GM12878 (cell line): ENCODE data around the gene RXRG. TPM values are rescaled to one million over a fixed set of nuclear protein-coding genes. Genes with fewer than 3 reads are reported as not detected.

Source experiments
- ATAC-seq: fragments of 200-7000 bp; cut with Tn5 transposase; 3 replicates; pipeline ENCODE4 v1.9.1; 2020; ENCODE audit warnings: mild to moderate bottlenecking, moderate library complexity
- BruUV-seq: library from RNA; stranded (reverse); fragments of 400-500 nt; replicated peaks from 2 replicates; lab custom pipeline; 2021; lab: Mats Ljungman, UMichigan
- CTCF ChIA-PET: fragments of 300-600 bp; sonication (Branson Sonifier 250); formaldehyde crosslinking; extraction: SDS; loops from one replicate; lab custom pipeline; 2021; ENCODE audit warnings: inconsistent platforms; lab: Yijun Ruan, JAX
- POLR2A ChIA-PET: fragments of 350-600 bp; formaldehyde crosslinking; extraction: SDS; loops from one replicate; lab custom pipeline; 2021; ENCODE audit warnings: inconsistent platforms; lab: Charles Lee
- RAD21 ChIA-PET: fragments of 300-600 bp; sonication (Branson Sonifier 250); formaldehyde crosslinking; loops from one replicate; lab custom pipeline; 2023; ENCODE audit warnings: antibody characterized with exemption; ENCODE audit not compliant: unreplicated experiment; lab: Charles Lee
- SMC1A ChIA-PET: fragments of 300-600 bp; sonication (Branson Sonifier 250); formaldehyde crosslinking; loops from one replicate; lab custom pipeline; 2023; ENCODE audit not compliant: unreplicated experiment, uncharacterized antibody; lab: Charles Lee
- DNase-seq: peaks from one replicate; pipeline ENCODE4 v3.0.0-alpha.2; 2011; ENCODE audit warnings: low read depth, low spot score
- FAIRE-seq: peaks from 3 replicates; lab custom pipeline; 2011; peaks lifted over from hg19 to GRCh38; lab: Jason Lieb, UNC
- H2AFZ ChIP-seq: 2 replicates; pipeline ENCODE4 v1.6.0; 2011; ENCODE audit warnings: low read depth, low read length, control low read depth; ENCODE audit not compliant: control insufficient read depth
- H3K27ac ChIP-seq: 2 replicates; pipeline ENCODE4 v1.5.1; 2011; ENCODE audit warnings: control low read depth; ENCODE audit not compliant: control insufficient read depth, insufficient read depth
- H3K27me3 ChIP-seq, 2 experiments: replicated peaks in 1 of 2; 2 replicates each; pipeline versions ENCODE4 v1.6.0 to v1.6.1; 2011; ENCODE audit warnings: low read length in 1 of 2; ENCODE audit not compliant: control insufficient read depth in 2 of 2, insufficient read depth in 2 of 2
- H3K36me3 ChIP-seq, 2 experiments: 2 replicates each; pipeline ENCODE4 v1.5.1; 2011; ENCODE audit warnings: low read length in 1 of 2; ENCODE audit not compliant: control insufficient read depth in 2 of 2, insufficient read depth in 2 of 2
- H3K4me1 ChIP-seq: 2 replicates; pipeline ENCODE4 v1.6.1; 2011; ENCODE audit warnings: mild to moderate bottlenecking, low read length, moderate library complexity, mixed read lengths; ENCODE audit not compliant: control insufficient read depth, insufficient read depth
- H3K4me2 ChIP-seq: 2 replicates; pipeline ENCODE4 v1.6.0; 2011; ENCODE audit warnings: control low read depth; ENCODE audit not compliant: control insufficient read depth, insufficient read depth
- H3K4me3 ChIP-seq: fragments of 200-600 bp; sonication (generic); 2 replicates; pipeline ENCODE4 v1.5.1; 2016
- H3K79me2 ChIP-seq: 2 replicates; pipeline ENCODE4 v1.6.0; 2011; ENCODE audit warnings: low read length; ENCODE audit not compliant: control insufficient read depth, insufficient read depth
- H3K9ac ChIP-seq: 2 replicates; pipeline ENCODE4 v1.8.0; 2011; ENCODE audit warnings: low read length, control low read depth, mixed read lengths; ENCODE audit not compliant: control insufficient read depth, insufficient read depth
- H3K9me3 ChIP-seq: replicated peaks from 3 replicates; pipeline ENCODE4 v1.5.1; 2011; ENCODE audit warnings: mild to moderate bottlenecking, low read length; ENCODE audit not compliant: control insufficient read depth, insufficient read depth
- H4K20me1 ChIP-seq: 2 replicates; pipeline ENCODE4 v1.6.0; 2011; ENCODE audit not compliant: control insufficient read depth, insufficient read depth
- BACH1 ChIP-seq: fragments of 450-650 bp; IDR thresholded peaks from 2 replicates; pipeline ENCODE4 v1.6.1; 2017; ENCODE audit warnings: mild to moderate bottlenecking, borderline replicate concordance
- BHLHE40 ChIP-seq, 2 experiments: fragments of 450-650 bp in 1 of 2; IDR thresholded peaks; 2 replicates each; pipeline ENCODE4 v1.6.1; 2011 to 2017; ENCODE audit warnings: low read depth in 2 of 2, borderline replicate concordance in 1 of 2, improper control_type of control experiment in 1 of 2, low read length in 1 of 2, mild to moderate bottlenecking in 1 of 2
- MTA2 ChIP-seq: fragments of 450-650 bp; IDR thresholded peaks from 2 replicates; pipeline ENCODE4 v1.6.1; 2016; ENCODE audit warnings: low read depth, mild to moderate bottlenecking, moderate library complexity
- RAD21 ChIP-seq: IDR thresholded peaks from 2 replicates; pipeline ENCODE4 v1.6.1; 2011; ENCODE audit warnings: mild to moderate bottlenecking, low read depth, low read length, moderate library complexity; ENCODE audit not compliant: insufficient read depth
- ZBED1 ChIP-seq: IDR thresholded peaks from 2 replicates; pipeline ENCODE4 v1.6.1; 2016; ENCODE audit warnings: borderline replicate concordance
- WGBS: methylation state at CpG from one replicate; pipeline ENCODE4 v1.1.6; 2016; ENCODE audit warnings: low lambda C conversion rate; ENCODE audit not compliant: insufficient replicate concordance, insufficient coverage; ENCODE audit errors: missing lambda C conversion rate; 5-methylcytosine and 5-hydroxymethylcytosine counted together
- in situ Hi-C: fragments of 300-500 bp; cut with MboI; formaldehyde crosslinking; loops from 9 replicates; pipeline ENCODE4 v1.14.3; 2018; ENCODE audit warnings: mixed read lengths
- intact Hi-C: fragments of 100-400 bp; cut with micrococcal nuclease; formaldehyde crosslinking; loops from one replicate; pipeline ENCODE4 v1.14.2; 2022; ENCODE audit not compliant: unreplicated experiment
- polyA plus RNA-seq, 11 experiments: library from polyadenylated mRNA; depleted of rRNA in 4 of 11; unstranded in 6 of 11; stranded (reverse) in 5 of 11; fragments of >200 nt; fragmentation: Nextera tagmentation in 4 of 11; fragmentation: Illumina TruSeq in 1 of 11; extraction: Ambion mirVana in 4 of 11; extraction: Trizol in 1 of 11; gene quantifications; 1 replicate in 1 of 11; 2 replicates in 10 of 11; pipeline versions ENCODE4 v1.2.1 to v1.2.3, GENCODE V29; 2011 to 2016; ENCODE audit warnings: inconsistent platforms in 2 of 11, missing spikeins in 2 of 11, low read depth in 1 of 11
- total RNA-seq, 4 experiments: library from RNA; depleted of rRNA in 3 of 4; stranded (reverse); fragments of >200 nt in 3 of 4; fragmentation: Illumina TruSeq in 1 of 4; extraction: Trizol in 1 of 4; gene quantifications; 2 replicates each; pipeline versions ENCODE4 v1.2.1 to v1.2.3, GENCODE V29; 2013 to 2021
- TF ChIP-seq, protein P1 (sequence below): fragments of 450-650 bp; IDR thresholded peaks from 2 replicates; pipeline ENCODE4 v1.6.1; 2017; ENCODE audit warnings: mild to moderate bottlenecking, moderate library complexity
- TF ChIP-seq, protein P2 (sequence below): fragments of 450-650 bp; formaldehyde crosslinking; IDR thresholded peaks from 2 replicates; pipeline ENCODE4 v1.4.0; 2022; ENCODE audit warnings: mild to moderate bottlenecking, moderate library complexity
- TF ChIP-seq, protein P3 (sequence below): fragments of 450-650 bp; IDR thresholded peaks from 2 replicates; pipeline ENCODE4 v1.6.1; 2017; ENCODE audit warnings: mild to moderate bottlenecking, low read depth, inconsistent platforms; ENCODE audit not compliant: poor library complexity, severe bottlenecking
- TF ChIP-seq, protein P4 (sequence below): IDR thresholded peaks from 2 replicates; pipeline ENCODE4 v1.6.1; 2011; ENCODE audit warnings: borderline replicate concordance, low read depth, mild to moderate bottlenecking, moderate library complexity, mixed read lengths, low read length; ENCODE audit not compliant: insufficient read depth; ENCODE audit errors: extremely low read length
- TF ChIP-seq, protein P5 (sequence below): fragments of 450-650 bp; IDR thresholded peaks from 2 replicates; pipeline ENCODE4 v1.6.1; 2017; ENCODE audit warnings: borderline replicate concordance

Gene RXRG
- total and polyA plus RNA-seq, 10 of the 15 experiments (the other 5 are each of a cell fraction or from before 2014, with no cell fraction given) = 0.10 TPM; not detected in 9

DNA sequence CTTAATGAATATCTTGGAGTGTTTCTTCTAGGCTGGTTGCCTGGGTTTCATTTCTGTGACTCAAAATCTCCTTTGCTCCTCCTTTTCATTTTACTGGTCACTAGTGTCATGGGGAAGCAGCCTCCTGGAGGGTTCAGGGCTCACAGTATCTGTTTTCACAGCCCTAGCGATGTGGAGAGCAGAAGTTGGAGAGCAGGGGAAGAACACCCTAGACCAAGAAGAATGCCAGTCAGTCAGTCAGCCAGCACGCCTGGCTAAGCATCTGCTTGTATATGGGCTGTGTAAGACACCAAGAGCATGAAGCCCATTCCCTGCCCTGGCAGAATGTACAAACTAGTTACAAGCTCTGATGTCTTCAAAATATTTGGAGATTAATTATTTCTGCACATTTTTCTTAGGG lies 7.9 kb downstream of the RXRG start (continued):
- TF ChIP-seq, protein P1, sequence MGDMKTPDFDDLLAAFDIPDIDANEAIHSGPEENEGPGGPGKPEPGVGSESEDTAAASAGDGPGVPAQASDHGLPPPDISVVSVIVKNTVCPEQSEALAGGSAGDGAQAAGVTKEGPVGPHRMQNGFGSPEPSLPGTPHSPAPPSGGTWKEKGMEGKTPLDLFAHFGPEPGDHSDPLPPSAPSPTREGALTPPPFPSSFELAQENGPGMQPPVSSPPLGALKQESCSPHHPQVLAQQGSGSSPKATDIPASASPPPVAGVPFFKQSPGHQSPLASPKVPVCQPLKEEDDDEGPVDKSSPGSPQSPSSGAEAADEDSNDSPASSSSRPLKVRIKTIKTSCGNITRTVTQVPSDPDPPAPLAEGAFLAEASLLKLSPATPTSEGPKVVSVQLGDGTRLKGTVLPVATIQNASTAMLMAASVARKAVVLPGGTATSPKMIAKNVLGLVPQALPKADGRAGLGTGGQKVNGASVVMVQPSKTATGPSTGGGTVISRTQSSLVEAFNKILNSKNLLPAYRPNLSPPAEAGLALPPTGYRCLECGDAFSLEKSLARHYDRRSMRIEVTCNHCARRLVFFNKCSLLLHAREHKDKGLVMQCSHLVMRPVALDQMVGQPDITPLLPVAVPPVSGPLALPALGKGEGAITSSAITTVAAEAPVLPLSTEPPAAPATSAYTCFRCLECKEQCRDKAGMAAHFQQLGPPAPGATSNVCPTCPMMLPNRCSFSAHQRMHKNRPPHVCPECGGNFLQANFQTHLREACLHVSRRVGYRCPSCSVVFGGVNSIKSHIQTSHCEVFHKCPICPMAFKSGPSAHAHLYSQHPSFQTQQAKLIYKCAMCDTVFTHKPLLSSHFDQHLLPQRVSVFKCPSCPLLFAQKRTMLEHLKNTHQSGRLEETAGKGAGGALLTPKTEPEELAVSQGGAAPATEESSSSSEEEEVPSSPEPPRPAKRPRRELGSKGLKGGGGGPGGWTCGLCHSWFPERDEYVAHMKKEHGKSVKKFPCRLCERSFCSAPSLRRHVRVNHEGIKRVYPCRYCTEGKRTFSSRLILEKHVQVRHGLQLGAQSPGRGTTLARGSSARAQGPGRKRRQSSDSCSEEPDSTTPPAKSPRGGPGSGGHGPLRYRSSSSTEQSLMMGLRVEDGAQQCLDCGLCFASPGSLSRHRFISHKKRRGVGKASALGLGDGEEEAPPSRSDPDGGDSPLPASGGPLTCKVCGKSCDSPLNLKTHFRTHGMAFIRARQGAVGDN = no peak
- no peak for TF ChIP-seq BHLHE40 (IDR thresholded peaks at IDR 0.05; ENCODE audit: borderline replicate concordance in 1 of 2, low read depth in 2 of 2, low read length in 1 of 2)

DNA sequence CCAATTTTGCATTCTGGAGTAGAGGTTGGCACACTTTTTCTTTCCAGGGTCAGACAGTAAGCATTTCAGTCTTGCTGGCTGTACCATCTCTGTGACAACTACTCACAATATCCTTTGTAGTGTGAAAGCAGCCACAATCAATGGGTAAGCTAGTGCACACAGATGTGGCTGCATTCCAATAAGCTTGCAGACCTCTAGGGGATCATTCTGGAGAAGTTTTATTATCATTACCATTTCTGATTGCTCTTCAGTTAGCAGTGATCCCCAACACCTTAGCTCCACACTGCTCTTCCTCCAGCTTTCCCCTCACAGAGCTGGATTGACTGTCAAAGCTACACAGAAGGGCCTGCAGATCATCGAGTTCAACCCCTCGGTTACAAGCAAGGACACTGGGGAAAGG lies 9.1 kb downstream of the RXRG start:
- Histone ChIP-seq H3K9me3 (no peaks in the 10 kb centered on the region), H3K4me3 (no peak overlapping the region), H3K4me2 (no peak overlapping the region), H3K4me1 (no peaks in the 10 kb centered on the region; the same call in 1 of the 2 replicates), H3K27me3 (no peaks in the 10 kb centered on the region; a peak in 2 of 4 replicates), H2AFZ (no peak overlapping the region), H3K36me3 (no peaks in the 10 kb centered on the region), H3K9ac (no peak overlapping the region), H3K79me2 (no peaks in the 10 kb centered on the region), H3K27ac (no peak overlapping the region), H4K20me1 (no peaks in the 10 kb centered on the region)
- 25% methylated on average over 2 of the region's 2 CpGs for WGBS
- in situ Hi-C loops = no loop called here
- ChIA-PET RAD21 (no interaction called here), CTCF (no interaction called here), POLR2A (no interaction called here), SMC1A (no interaction called here)
- no TSS peak for BruUV-seq
- intact Hi-C loops = no loop called here
- DNase-seq (no peak), ATAC-seq (no peak), FAIRE-seq (no peak)
- TF ChIP-seq BACH1 (no peak), MTA2 (no peak), RAD21 (no peak), ZBED1 (no peak)
- TF ChIP-seq, protein P2, sequence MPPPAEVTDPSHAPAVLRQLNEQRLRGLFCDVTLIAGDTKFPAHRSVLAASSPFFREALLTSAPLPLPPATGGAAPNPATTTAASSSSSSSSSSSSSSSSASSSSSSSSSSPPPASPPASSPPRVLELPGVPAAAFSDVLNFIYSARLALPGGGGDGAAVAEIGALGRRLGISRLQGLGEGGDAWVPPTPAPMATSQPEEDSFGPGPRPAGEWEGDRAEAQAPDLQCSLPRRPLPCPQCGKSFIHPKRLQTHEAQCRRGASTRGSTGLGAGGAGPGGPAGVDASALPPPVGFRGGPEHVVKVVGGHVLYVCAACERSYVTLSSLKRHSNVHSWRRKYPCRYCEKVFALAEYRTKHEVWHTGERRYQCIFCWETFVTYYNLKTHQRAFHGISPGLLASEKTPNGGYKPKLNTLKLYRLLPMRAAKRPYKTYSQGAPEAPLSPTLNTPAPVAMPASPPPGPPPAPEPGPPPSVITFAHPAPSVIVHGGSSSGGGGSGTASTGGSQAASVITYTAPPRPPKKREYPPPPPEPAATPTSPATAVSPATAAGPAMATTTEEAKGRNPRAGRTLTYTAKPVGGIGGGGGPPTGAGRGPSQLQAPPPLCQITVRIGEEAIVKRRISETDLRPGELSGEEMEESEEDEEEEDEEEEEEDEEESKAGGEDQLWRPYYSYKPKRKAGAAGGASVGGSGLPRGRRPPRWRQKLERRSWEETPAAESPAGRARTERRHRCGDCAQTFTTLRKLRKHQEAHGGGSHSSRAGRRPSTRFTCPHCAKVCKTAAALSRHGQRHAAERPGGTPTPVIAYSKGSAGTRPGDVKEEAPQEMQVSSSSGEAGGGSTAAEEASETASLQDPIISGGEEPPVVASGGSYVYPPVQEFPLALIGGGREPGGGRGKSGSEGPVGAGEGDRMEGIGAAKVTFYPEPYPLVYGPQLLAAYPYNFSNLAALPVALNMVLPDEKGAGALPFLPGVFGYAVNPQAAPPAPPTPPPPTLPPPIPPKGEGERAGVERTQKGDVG = no peak
- TF ChIP-seq, protein P3, sequence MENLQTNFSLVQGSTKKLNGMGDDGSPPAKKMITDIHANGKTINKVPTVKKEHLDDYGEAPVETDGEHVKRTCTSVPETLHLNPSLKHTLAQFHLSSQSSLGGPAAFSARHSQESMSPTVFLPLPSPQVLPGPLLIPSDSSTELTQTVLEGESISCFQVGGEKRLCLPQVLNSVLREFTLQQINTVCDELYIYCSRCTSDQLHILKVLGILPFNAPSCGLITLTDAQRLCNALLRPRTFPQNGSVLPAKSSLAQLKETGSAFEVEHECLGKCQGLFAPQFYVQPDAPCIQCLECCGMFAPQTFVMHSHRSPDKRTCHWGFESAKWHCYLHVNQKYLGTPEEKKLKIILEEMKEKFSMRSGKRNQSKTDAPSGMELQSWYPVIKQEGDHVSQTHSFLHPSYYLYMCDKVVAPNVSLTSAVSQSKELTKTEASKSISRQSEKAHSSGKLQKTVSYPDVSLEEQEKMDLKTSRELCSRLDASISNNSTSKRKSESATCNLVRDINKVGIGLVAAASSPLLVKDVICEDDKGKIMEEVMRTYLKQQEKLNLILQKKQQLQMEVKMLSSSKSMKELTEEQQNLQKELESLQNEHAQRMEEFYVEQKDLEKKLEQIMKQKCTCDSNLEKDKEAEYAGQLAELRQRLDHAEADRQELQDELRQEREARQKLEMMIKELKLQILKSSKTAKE = no peak
- TF ChIP-seq, protein P4, sequence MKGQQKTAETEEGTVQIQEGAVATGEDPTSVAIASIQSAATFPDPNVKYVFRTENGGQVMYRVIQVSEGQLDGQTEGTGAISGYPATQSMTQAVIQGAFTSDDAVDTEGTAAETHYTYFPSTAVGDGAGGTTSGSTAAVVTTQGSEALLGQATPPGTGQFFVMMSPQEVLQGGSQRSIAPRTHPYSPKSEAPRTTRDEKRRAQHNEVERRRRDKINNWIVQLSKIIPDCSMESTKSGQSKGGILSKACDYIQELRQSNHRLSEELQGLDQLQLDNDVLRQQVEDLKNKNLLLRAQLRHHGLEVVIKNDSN = no peak
- TF ChIP-seq, protein P5, sequence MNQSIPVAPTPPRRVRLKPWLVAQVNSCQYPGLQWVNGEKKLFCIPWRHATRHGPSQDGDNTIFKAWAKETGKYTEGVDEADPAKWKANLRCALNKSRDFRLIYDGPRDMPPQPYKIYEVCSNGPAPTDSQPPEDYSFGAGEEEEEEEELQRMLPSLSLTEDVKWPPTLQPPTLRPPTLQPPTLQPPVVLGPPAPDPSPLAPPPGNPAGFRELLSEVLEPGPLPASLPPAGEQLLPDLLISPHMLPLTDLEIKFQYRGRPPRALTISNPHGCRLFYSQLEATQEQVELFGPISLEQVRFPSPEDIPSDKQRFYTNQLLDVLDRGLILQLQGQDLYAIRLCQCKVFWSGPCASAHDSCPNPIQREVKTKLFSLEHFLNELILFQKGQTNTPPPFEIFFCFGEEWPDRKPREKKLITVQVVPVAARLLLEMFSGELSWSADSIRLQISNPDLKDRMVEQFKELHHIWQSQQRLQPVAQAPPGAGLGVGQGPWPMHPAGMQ = no peak
